Measurements from ENCODE around the gene KPNB1.

Gene KPNB1

GRCh38 chr17:47649153-47649971 lies at the start of gene KPNB1:
KPNB1 (plus strand) TSS chr17:47649919; CDS start chr17:47650245, 326 bp downstream.
- peak; percentile 99 to 100 (median 100) for DNase-seq

DNA sequence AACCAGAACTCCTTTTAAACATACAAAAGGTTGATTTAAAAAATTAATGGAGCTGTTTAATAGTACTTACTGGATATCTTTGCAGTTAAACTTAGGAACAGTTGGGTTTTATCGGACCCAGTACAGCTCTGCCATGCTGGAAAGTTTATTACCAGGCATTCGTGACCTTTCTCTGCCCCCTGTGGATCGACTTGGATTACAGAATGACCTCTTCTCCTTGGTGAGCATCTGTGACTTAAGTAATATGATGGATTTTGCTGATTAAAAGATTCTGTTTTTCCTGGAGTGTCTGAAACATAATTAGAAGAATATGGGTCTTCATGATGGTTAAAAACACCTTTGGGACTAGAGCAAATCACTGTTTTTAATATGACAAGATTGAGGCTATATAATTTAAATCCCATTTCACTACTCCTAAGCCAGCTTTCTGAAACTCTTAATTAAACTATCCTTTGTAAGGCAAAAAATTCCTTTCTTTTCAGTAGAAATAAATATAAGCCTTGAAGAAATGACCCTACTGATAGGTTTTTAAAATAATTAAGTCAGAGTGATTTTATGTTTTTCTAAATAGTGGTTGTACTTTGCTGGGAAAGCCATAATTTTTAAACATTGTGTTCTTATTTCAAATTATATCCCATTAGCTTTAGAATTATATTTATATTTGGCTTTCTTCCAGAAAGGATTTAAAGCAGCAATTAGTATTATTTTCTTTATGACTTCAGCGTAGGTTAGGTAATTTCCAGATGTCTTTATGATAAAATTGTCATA lies 45.7 kb upstream of the KPNB1 start:
- DNase-seq = no peak

DNA sequence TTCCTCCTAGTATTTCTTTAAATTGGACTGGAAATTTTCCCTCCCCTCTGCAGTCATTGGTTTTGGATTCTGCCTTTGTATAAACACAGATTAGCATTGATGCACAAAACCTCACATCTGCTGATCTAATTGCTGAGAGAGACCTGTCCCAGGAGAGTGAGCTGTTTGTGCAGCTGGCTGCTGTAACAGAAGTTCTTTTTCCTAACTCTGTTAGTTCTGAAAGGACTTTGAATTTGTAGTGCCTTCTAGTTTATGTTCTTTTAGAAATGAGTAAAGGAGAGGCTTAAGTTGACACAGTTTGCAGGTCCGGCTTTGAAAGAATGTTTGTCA lies 45.2 kb upstream of the KPNB1 start:
- DNase-seq = no peak

GRCh38 chr17:47605011-47605410 lies 44.7 kb upstream of the KPNB1 start:
- no peak for DNase-seq

GRCh38 chr17:47607481-47607880 lies 42.2 kb upstream of the KPNB1 start:
- no peak for DNase-seq

- no peak for DNase-seq
These were observed 38.1 kb upstream of the KPNB1 start for GRCh38 chr17:47611372-47612350.

GRCh38 chr17:47615766-47616424 lies 33.8 kb upstream of the KPNB1 start:
- DNase-seq = peak; percentile 62 to 83 (median 74)

DNA sequence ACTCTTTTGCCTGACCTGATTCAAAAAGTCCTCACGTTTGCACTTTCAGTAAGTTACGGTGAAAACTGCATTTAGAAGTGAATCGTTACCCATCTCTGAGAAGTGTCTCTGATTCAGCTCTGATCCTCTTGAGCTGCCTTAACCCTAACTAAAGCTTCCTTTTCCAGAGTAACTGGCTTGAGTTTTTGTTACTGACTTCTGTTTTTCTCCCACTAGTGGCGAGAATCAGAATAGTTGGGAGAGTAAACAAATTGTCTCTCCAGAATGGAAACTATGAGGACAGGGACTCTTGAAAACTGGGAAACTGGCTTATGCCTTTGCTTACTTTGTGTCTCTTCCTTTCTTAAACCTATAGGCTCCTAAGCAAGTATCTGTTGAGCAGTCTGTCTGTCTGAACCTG lies 31.3 kb upstream of the KPNB1 start:
- peak; percentile 17 to 34 (median 28) for DNase-seq

- no peak for DNase-seq
These were observed 29.0 kb upstream of the KPNB1 start for GRCh38 chr17:47620503-47621245.

DNA sequence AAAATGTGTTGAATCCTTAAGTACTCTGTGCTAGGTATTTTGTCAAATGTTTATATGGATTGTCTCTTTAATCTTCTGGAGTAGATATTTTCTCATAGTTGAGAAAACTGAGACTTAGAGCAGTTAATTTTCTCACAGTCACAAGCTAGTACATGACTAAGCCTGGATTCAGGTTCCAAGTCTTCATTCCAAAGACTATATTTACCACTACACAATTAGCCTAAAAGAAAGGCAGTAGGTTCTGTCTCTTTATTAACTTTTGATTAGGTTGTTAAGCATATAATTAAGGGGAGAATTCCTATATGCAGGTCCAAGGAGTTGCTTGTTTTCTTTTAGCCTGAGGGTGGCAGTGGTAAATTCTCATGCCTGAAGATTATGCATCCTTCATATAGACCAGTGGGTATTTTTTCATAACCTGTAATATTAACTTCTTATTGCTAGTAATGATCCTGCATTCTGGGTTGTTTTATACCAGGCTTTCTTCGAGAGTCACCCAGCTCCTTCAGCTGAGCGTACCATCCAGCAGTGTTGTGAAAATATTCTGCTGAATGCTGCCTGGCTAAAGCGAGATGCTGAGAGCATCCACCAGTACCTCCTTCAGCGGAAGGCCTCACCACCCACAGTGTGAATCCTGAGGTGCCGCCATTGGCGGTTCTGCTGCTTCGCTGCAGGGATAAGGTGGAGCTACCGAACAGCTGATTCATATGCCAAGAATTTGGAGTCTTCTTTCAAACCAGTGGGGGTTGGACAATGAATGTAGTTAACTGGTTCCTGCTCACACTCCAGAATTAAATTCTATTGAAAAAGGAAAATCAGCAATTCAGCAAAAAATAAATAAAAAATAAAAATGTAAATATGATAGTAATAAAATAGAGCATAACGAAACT lies 28.2 kb upstream of the KPNB1 start:
- no peak for DNase-seq

DNA sequence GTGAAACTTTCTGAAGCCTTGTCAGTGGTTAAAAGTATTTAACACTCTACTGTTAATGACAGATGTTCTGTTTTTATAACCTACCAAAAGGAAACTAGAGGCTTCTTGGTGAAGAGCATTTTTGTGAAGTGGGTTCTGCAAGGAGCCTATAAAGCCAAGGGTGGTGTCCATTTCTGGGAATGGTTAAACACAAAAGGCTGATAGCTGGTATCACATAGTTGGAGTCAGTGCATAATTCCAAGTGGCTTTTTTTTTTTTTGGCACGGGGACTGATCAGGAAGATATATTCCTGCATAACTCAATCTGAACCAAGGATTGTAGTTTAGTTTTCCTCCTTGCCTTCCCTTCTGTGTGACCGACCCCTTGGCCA lies 27.6 kb upstream of the KPNB1 start:
- DNase-seq = no peak

GRCh38 chr17:47624727-47625068 lies 25.0 kb upstream of the KPNB1 start:
- no peak for DNase-seq

DNA sequence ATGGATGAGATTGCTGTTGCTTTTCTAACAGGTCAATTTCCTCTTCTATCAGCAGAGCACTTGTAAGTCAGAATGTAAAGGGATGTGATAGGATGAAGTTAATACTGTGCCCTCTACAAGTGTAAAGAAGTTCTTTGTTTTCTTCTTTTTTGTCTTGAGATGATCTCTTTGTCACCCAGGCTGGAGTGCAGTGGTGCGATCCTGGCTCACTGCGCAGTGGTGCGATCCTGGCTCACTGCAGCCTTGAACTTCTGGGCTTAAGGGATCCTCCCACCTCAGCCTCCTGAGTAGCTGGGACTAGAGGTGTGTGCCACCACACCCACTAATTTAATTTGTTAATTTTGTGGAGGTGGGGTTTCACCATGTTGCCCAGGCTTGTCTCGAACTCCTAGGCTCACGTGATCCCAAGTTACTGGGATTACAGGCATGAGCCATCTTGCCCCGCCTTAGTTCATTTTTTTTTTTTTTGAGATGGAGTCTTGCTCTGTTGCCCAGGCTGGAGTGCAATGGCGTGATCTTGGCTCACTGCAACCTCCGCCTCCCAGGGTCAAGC lies 21.6 kb upstream of the KPNB1 start:
- no peak for DNase-seq

DNA sequence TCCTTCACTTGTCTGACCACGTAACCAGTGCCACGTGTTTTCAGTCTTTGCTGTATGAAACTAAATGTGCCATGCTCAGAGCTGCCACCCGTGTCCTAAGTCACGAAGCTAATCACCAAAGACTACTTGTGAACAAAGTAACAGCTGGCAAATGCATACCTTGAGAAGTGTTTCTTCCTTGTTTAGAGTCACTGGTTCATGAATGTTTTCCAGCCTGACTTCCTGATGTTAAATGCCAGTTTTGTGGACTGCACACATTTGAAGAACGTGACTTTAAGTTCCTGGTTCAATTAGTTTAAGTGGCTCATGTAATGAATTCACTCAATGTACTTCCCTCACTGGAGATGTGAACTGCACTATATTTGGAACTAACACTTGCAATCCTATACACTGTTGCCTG lies 19.9 kb upstream of the KPNB1 start:
- DNase-seq = no peak

GRCh38 chr17:47630614-47631013 lies 19.1 kb upstream of the KPNB1 start:
- DNase-seq = no peak

DNA sequence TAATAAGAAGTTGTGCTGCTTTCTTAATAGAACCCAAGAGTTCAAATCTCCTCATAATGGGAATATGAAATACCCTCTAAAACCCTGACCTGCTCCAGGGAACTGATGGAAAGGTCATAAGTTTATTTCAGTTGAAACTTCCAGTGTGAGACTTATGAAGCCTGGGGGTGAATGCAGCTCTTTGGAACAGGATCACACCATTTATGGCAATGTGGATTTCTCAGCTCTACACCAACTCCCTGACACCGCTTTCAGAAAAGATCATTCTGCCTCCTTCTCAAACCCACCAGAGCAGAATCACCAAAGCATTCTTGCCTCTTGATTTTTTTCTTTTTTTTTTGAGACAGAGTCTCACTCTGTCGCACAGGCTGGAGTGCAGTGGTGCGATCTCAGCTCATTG lies 16.7 kb upstream of the KPNB1 start:
- DNase-seq = no peak

GRCh38 chr17:47633996-47634395 lies 15.7 kb upstream of the KPNB1 start:
- peak; percentile 31 to 39 (median 36) for DNase-seq

DNA sequence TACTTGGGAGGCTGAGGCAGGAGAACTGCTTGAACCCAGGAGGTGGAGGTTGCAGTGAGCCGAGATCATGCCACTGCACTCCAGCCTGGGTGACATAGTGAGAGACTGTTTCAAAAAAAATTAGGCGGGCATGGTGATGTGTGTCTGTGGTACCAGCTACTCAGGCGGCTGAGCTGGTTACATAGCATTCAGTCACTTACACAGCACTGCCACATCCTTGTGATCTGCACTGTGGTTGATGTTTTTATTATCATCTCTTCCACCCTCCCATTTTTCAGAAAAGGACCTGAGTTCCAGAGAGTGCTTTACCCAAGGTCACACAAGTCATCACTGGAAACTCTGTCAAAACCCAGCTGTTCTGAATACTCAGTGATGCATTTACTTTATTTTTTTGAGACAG lies 14.8 kb upstream of the KPNB1 start:
- no peak for DNase-seq

- DNase-seq = no peak
These were observed 14.0 kb upstream of the KPNB1 start for GRCh38 chr17:47635734-47636133.

- DNase-seq = no peak
These were observed 13.3 kb upstream of the KPNB1 start for GRCh38 chr17:47636273-47637030.

All from suppressor macrophage treated with lipopolysaccharide for 1 hour (primary cell).